Epithelial cell of alveolus of lung (primary cell): ENCODE measurements around the gene EAPP. TPM values are rescaled to one million over a fixed set of nuclear protein-coding genes. Genes with fewer than 3 reads are reported as not detected.

Source experiments
- total RNA-seq: library from RNA; depleted of rRNA; stranded (reverse); fragments of >200 nt; gene quantifications from 2 replicates; pipeline ENCODE4 v1.2.1, GENCODE V29; 2015

Gene EAPP
- 36.6 and 76.3 TPM in 2 replicates for total RNA-seq

GRCh38 chr14:34539407-34540180, at the start of gene EAPP:
Gene EAPP (minus strand): TSS chr14:34539701. CDS start chr14:34539628, 73 bp downstream.

Other genes with a start within 250 kb of the EAPP start
- gene SPTSSA, start 77.5 kb downstream of the EAPP start, total RNA-seq = 16.0 and 78.1 TPM in 2 replicates
- 133 and 141 TPM in 2 replicates for gene SNX6, start 90.4 kb upstream of the EAPP start, total RNA-seq
- gene CFL2, start 174.9 kb upstream of the EAPP start, total RNA-seq = 54.9 and 60.0 TPM in 2 replicates